Neutrophil (primary cell): Measurements from ENCODE around the gene IFI27.

ENCODE experiments used
- H3K27ac ChIP-seq: fragments of 200-600 bp; sonication (generic); 2 replicates; pipeline ENCODE4 v1.5.1; 2016; ENCODE audit warnings: mild to moderate bottlenecking, moderate library complexity
- H3K27me3 ChIP-seq: fragments of 200-600 bp; sonication (generic); 2 replicates; pipeline ENCODE4 v1.6.0; 2016; ENCODE audit warnings: mild to moderate bottlenecking
- H3K36me3 ChIP-seq: fragments of 200-600 bp; sonication (generic); 2 replicates; pipeline ENCODE4 v1.5.1; 2017
- H3K4me1 ChIP-seq, 2 experiments: fragments of 200-600 bp in 1 of 2; sonication (generic) in 1 of 2; 1 replicate in 1 of 2; 2 replicates in 1 of 2; pipeline versions ENCODE4 v1.5.1 to v1.6.1; 2013 to 2016; ENCODE audit warnings: low read depth in 1 of 2, low read length in 1 of 2, mild to moderate bottlenecking in 1 of 2, moderate library complexity in 1 of 2; ENCODE audit not compliant: control insufficient read depth in 1 of 2, insufficient read depth in 1 of 2
- H3K4me3 ChIP-seq, 2 experiments: fragments of 200-600 bp in 1 of 2; sonication (generic) in 1 of 2; 1 replicate in 1 of 2; 2 replicates in 1 of 2; pipeline ENCODE4 v1.5.1; 2013 to 2016; ENCODE audit warnings: low read depth in 1 of 2, low read length in 1 of 2, mild to moderate bottlenecking in 1 of 2, moderate library complexity in 1 of 2
- H3K9me3 ChIP-seq: fragments of 200-600 bp; sonication (generic); 2 replicates; pipeline ENCODE4 v1.5.1; 2016
- CTCF ChIP-seq: fragments of 200-600 bp; sonication (generic); IDR thresholded peaks from 2 replicates; pipeline ENCODE4 v1.5.1; 2016; ENCODE audit warnings: antibody characterized with exemption

IFI27 gene

GRCh38 chr14:94103554-94104150, 6.9 kb upstream of the IFI27 start:
- no peaks in the 10 kb centered on the region for H3K4me1 ChIP-seq
- no peak overlapping the region for H3K4me3 ChIP-seq
- no peaks in the 10 kb centered on the region for H3K27me3 ChIP-seq
- H3K27ac ChIP-seq: no peak overlapping the region
- no peaks in the 10 kb centered on the region for H3K9me3 ChIP-seq
- no peak for TF ChIP-seq CTCF
- H3K36me3 ChIP-seq: no peaks in the 10 kb centered on the region

- H3K4me1 ChIP-seq: no peaks in the 10 kb centered on the region
- H3K4me3 ChIP-seq: no peak overlapping the region
- H3K27ac ChIP-seq: no peak overlapping the region
- H3K9me3 ChIP-seq: no peaks in the 10 kb centered on the region
- H3K36me3 ChIP-seq: no peaks in the 10 kb centered on the region
- TF ChIP-seq CTCF: no peak
- no peaks in the 10 kb centered on the region for H3K27me3 ChIP-seq
Measured at GRCh38 chr14:94104731-94105130, 5.8 kb upstream of the IFI27 start.

- Histone ChIP-seq H3K4me1 (no peaks in the 10 kb centered on the region), H3K27ac (no peak overlapping the region), H3K4me3 (no peak overlapping the region), H3K9me3 (no peaks in the 10 kb centered on the region), H3K27me3 (peaks cover 12% of the 10 kb centered on the region), H3K36me3 (no peaks in the 10 kb centered on the region)
- no peak for TF ChIP-seq CTCF
Measured at GRCh38 chr14:94109915-94110250, 653 bp upstream of the IFI27 start.

DNA sequence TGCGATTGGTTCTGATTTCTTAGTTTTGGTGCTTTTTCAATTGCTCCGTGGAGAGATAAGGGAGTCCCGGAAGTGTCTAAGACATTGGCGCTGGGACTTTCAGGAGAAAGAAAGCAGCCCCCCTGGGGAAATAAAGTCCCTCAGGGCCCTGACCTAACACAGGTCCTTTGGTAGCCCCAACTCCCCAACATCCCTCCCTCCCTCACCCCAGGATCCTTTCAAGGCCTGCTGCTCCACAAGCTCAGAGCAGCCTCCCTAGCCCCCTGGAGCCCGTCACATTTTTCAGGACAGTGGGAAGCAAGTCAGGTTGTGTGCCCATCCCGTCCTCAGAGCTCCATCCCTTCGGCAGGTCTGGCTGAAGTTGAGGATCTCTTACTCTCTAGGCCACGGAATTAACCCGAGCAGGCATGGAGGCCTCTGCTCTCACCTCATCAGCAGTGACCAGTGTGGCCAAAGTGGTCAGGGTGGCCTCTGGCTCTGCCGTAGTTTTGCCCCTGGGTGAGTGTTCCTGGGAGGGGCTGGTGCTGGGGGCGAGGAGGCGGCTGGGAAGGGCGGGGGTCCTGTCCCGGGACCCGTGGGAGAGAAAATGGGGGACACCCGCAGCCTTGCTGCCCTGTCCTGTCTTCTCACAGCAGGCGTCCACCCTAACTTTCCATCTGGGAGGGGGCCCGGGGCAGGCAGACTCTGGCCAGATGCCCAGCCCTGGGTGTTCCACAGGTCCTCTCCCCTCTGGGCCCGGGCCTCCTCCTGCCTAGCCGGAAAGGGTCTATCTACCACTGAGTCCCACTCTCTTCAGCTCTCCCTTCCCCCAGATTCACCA, 950 bp downstream of the IFI27 start:
- Histone ChIP-seq H3K4me1 (no peaks in the 10 kb centered on the region), H3K9me3 (no peaks in the 10 kb centered on the region), H3K4me3 (no peak overlapping the region), H3K36me3 (no peaks in the 10 kb centered on the region), H3K27ac (no peak overlapping the region), H3K27me3 (peaks cover 26% of the 10 kb centered on the region)
- no peak for TF ChIP-seq CTCF

DNA sequence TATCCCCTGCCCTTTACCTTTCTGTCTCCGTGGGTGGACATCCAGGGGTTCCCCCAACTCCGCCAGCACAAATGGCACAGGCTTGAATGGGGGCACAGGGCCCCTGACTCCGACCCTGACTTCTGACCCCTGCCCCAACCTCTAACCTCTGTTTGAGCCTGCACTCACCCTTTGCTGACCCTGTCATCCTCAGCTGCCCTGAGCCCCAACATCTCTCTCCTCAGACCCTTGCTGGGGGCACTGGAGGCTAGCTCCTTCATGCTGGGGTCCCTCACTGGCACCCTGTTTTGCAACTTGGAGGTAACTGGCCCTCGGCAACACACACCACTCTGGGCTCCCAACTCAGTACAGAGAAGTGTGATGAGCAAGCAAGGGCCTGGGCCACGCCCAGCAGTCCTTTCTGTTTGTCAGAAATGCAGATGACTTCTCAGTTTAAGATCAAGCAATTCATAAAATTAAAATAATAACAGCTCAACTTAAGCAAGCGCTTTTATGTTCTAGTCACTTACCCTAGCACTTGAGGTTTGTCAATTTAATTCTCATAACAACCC, 2.1 kb downstream of the IFI27 start:
- no peaks in the 10 kb centered on the region for H3K36me3 ChIP-seq
- H3K27me3 ChIP-seq: peaks cover 32% of the 10 kb centered on the region
- H3K27ac ChIP-seq: no peak overlapping the region
- H3K9me3 ChIP-seq: no peaks in the 10 kb centered on the region
- no peaks in the 10 kb centered on the region for H3K4me1 ChIP-seq
- no peak overlapping the region for H3K4me3 ChIP-seq
- no peak for TF ChIP-seq CTCF
